Activated CD8-positive, alpha-beta memory T cell treated with anti-CD3 and anti-CD28 coated beads for 36 hours (primary cell): ENCODE results near the gene OR1J1. TPM values are rescaled to one million over a fixed set of nuclear protein-coding genes. Genes with fewer than 3 reads are reported as not detected.

Experiments
- CTCF ChIA-PET: fragments of 350-600 bp; sonication (Branson Sonifier 250); formaldehyde crosslinking; loops from one replicate; lab custom pipeline; 2021; ENCODE audit warnings: antibody characterized with exemption; lab: Charles Lee
- POLR2A ChIA-PET: fragments of 350-600 bp; sonication (Branson Sonifier 250); formaldehyde crosslinking; loops from one replicate; lab custom pipeline; 2021; ENCODE audit warnings: antibody characterized with exemption; lab: Charles Lee
- total RNA-seq, 2 experiments: library from RNA; stranded (reverse); gene quantifications; one replicate each; pipeline ENCODE4 v1.2.3, GENCODE V29; 2021

Gene OR1J1
- total RNA-seq, 2 experiments from 2014 or later, result not detected

DNA sequence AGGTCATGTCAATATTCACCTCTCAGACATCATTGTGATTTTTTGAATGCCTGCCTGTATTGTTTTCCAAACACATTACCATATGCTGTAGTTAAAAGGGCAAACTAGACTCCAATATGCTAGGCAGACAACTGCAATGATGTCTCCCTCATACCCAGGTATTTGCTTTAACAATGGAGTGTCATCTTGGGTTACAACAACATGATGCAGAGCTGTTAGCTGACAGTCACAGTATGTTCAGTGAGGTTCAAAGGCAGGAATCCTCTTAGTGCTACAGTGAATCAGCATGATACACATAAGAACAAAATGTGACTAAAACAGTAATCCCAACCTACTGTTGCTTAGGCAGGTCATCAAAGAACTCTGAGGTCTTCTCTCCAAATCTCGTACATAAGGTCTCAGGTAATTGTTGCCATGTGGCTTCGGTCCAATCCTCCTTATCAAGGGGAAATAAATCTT is 24.0 kb downstream of the OR1J1 start:
- POLR2A ChIA-PET, result no interaction called here
- CTCF ChIA-PET, result no interaction called here

DNA sequence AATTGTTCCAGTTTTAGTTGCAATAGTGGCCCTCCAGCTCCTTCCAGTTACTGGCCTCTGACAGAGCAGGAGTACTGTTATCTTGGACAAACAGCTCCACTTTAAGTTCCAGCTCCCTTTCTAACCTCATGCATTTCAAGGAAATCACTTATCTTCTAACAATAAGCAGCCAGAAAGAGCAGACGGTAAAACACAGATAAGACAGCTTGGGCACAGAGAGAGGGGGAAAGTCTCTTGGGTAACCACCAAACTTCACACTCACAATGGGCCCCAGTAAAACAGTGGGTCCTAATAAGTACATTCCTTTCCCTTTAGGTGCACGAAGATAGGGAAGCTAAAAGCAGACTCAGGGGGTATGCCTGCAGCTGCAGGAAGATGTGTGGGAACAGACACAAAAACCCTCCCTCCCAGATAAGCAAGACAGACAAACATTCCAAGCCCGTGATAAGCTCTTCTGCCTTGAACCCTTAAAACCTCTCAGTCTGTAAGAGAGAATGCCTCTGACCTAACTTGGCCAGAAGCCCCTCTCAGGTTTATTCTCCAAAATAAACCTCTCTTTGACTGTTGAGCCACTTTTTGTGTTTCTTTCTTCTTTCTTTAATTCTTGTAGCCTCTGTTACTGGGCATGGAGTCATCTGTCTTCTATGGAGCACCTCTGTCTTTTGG is 30.8 kb downstream of the OR1J1 start:
- ChIA-PET POLR2A (no interaction called here), CTCF (no interaction called here)

DNA sequence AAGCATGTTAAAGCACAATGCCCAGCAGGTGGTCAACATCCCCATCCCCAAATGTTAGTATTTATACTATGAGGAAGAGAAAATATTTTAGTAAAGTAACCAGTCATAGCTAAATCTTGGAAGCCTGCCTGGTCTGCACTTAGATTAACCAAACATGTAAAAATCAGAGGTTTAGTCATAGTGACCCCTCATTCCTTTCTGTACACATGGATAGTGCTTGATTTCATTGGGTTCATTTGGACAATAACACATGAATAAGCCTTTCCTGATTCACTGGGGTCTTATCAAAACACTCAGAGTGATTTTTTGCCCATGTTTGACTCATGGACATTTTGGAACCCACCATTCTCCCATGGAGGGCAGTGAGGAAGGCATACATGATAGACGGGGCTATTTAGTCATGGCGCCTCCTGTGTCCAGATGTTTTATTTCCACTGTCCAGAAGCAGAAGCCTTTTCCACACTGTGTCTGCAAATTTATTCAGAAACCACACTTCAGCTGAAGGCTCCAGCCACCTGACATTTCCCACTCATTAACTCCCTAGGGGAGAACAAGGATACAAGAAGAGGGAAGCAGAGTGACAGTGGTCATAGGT is 32.5 kb downstream of the OR1J1 start:
- CTCF ChIA-PET, result no interaction called here

DNA sequence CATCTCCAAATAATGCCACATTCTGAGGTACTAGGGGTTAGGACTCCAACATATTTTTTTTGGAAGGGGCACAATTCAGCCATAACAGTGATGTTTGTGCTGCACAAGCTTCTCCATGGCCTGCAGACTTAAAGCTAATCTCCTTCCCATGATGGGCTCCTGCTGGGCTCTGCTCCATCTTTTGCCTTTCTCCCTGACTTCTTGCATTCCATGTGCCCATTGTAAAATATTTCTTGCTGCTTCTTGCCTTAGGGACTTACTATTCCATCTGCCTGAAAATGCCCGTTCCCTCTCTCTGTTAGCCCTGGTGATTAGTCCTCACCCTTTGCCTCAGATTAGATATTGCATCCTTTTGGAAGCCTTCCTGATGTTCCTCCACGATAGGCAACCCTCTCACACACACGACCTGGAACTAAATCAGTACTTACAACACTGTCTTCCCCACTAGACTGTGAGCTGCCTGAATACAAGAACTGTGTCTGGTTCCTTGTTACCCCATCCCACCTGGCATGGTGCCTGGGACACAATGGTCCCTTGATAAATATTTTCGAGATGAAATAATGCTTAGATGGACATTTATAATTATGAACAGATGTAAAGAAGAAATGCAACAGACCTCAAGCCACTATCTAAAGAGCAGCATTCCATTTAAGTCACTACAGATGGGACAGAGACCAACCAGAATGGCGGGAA is 33.5 kb downstream of the OR1J1 start:
- POLR2A ChIA-PET, result no interaction called here

More for the DNA sequence above, 32.5 kb downstream of the OR1J1 start:
- POLR2A ChIA-PET, result no interaction called here

DNA sequence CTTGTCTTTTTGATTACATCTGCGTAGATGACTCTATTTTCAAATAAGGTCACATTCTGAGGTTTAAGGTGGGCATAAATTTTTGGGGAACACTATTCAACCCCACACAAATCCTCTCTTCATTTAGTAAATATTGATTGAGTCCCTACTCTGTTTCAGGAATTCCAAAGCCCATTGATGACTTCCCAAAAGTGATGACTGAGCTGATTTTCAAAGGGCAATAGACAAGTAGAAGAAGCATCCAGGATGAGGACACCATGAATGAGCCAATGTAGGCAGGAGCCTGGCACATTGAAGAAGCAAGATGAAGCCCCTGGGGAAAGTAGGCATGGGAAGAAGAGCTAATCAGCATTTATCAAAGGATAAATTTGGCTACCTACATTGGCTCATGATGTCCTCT is 35.2 kb downstream of the OR1J1 start:
- ChIA-PET POLR2A (no interaction called here), CTCF (no interaction called here)

More for the DNA sequence above, 33.5 kb downstream of the OR1J1 start:
- CTCF ChIA-PET, result no interaction called here

Other genes starting within 250 kb of the OR1J1 start
- gene LHX6, start 249.0 kb downstream of the OR1J1 start, total RNA-seq, result not detected
- 10 to 100 TPM; 34.1 to 35.4 TPM for gene RBM18, start 213.1 kb downstream of the OR1J1 start, total RNA-seq
- 10 to 100 TPM; 71.7 to 73.0 TPM for gene MRRF, start 213.0 kb downstream of the OR1J1 start, total RNA-seq
- under 1 TPM in 1 of 2 experiments, not detected in 1; 0.08 TPM for gene PTGS1, start 106.9 kb downstream of the OR1J1 start, total RNA-seq
- not detected for gene OR1J2, start 32.9 kb upstream of the OR1J1 start, total RNA-seq
- gene OR1J4, start 41.2 kb upstream of the OR1J1 start, total RNA-seq, result not detected
- gene OR1N1, start 49.4 kb upstream of the OR1J1 start, total RNA-seq, result not detected
- not detected for gene OR1N2, start 75.2 kb upstream of the OR1J1 start, total RNA-seq
- gene OR1L8, start 105.5 kb upstream of the OR1J1 start, total RNA-seq, result not detected
- gene OR1Q1, start 136.8 kb upstream of the OR1J1 start, total RNA-seq, result not detected
- not detected for gene OR1B1, start 179.7 kb upstream of the OR1J1 start, total RNA-seq
- gene OR1L1, start 183.8 kb upstream of the OR1J1 start, total RNA-seq, result not detected
- not detected for gene OR1L3, start 197.2 kb upstream of the OR1J1 start, total RNA-seq
- not detected for gene OR1L4, start 246.1 kb upstream of the OR1J1 start, total RNA-seq